ENCODE data around the gene TBC1D5.

- no peak for TF ChIP-seq CTCF (conservative IDR thresholded peaks at IDR 0.05; ENCODE audit: low read length)
- no peak for TF ChIP-seq EZH2phosphoT487 (IDR thresholded peaks at IDR 0.05; ENCODE audit: borderline replicate concordance)
These were observed 560.3 kb downstream of the TBC1D5 start for GRCh38 chr3:17182166-17182565.

Measured in Loucy (cell line).